Aorta (tissue), 5 donors: ENCODE measurements around the gene ATP2B1. TPM values are rescaled to one million over a fixed set of nuclear protein-coding genes. Genes with fewer than 3 reads are reported as not detected.

Experiments used
- ATAC-seq: fragments of 200-7000 bp; cut with Tn5 transposase; one replicate; pipeline ENCODE4 v1.9.1; 2022; ENCODE audit warnings: moderate library complexity; ENCODE audit not compliant: low FRiP score
- DNase-seq, 2 donors: peaks; one replicate each; pipeline ENCODE4 v3.0.0-alpha.2; 2020
- H3K27ac ChIP-seq, 2 donors: one replicate each; pipeline ENCODE4 v1.5.1; 2013; ENCODE audit warnings: low read length in 2 of 2, mild to moderate bottlenecking in 2 of 2, moderate library complexity in 2 of 2, control low read depth in 1 of 2, inconsistent platforms in 1 of 2, low read depth in 1 of 2
- H3K27me3 ChIP-seq, 2 donors: one replicate each; pipeline ENCODE4 v1.6.1; 2013; ENCODE audit warnings: control low read depth in 1 of 2, low read length in 1 of 2, mild to moderate bottlenecking in 1 of 2, moderate library complexity in 1 of 2; ENCODE audit not compliant: insufficient read depth in 2 of 2, control insufficient read depth in 1 of 2
- H3K36me3 ChIP-seq, 2 donors: one replicate each; pipeline ENCODE4 v1.6.1; 2013; ENCODE audit warnings: control low read depth in 1 of 2, low read length in 1 of 2, mild to moderate bottlenecking in 1 of 2; ENCODE audit not compliant: insufficient read depth in 2 of 2, control insufficient read depth in 1 of 2
- H3K4me1 ChIP-seq, 2 donors: one replicate each; pipeline ENCODE4 v1.6.1; 2013; ENCODE audit warnings: low read length in 2 of 2, control low read depth in 1 of 2, mild to moderate bottlenecking in 1 of 2, moderate library complexity in 1 of 2; ENCODE audit not compliant: insufficient read depth in 2 of 2, control insufficient read depth in 1 of 2
- H3K4me3 ChIP-seq, 2 donors: one replicate each; pipeline ENCODE4 v1.5.1; 2013; ENCODE audit warnings: low read length in 2 of 2, control low read depth in 1 of 2, mild to moderate bottlenecking in 1 of 2
- H3K9me3 ChIP-seq: one replicate; pipeline ENCODE4 v1.6.1; 2013; ENCODE audit warnings: mild to moderate bottlenecking, low read length; ENCODE audit not compliant: control insufficient read depth
- WGBS, 2 donors: extraction: QIAGEN DNeasy Blood & Tissue Kit; methylation state at CpG; one replicate each; pipeline ENCODE4 v1.1.7; 2013; 5-methylcytosine and 5-hydroxymethylcytosine counted together
- intact Hi-C, 2 donors: fragments of 100-400 bp; cut with DNase I; formaldehyde crosslinking; loops; one replicate each; pipeline versions ENCODE4 v1.14.2 to v1.15.0; 2022
- polyA plus RNA-seq, 2 donors: library from polyadenylated mRNA; stranded (reverse); fragments of 200-250 nt; gene quantifications; one replicate each; pipeline ENCODE4 v1.2.3, GENCODE V29; 2013
- total RNA-seq, 2 donors: library from RNA; stranded (reverse); fragmentation: NEBNext Ultra II Directional; extraction: Animal tissue kit (Norgen Biotek cat#: 25700); gene quantifications; one replicate each; pipeline ENCODE4 v1.2.1, GENCODE V29; 2021
- donor health status: healthy with polysubstance abuse.
- donor health status: Bipolar disorder and iron deficiency.
- donor health status: DM: no; HTN: no; CAD: no.
- donor health status: DM: no; HTN: no; CAD: no.
- donor health status: DM: yes; HTN: yes; CAD: no.

The ATP2B1 gene
- total and polyA plus RNA-seq, 4 donors: 5.7 to 44.8 (median 17.5) TPM

DNA sequence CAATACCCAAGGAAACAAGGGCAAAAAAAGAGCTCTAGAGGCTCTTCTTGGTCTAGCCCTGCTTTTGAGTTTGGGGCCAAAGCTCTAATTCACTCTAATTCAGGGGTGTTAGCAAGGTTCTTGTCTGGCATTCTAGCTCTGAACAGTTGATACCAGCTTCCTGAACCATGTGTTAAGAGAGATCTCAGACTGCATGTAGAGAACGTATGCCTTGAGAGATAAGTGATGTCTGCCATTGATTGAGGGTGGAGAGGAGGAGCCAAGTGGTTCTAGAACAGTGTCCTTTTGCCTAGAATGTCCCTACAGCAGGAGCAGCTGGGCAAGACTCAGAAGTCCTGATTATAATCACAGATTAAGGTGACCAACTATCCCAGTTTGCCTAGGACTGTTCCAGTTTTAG is 164.6 kb downstream of the ATP2B1 start:
- 79 to 100% methylated on average over 1 of the region's 1 CpG for WGBS, 2 donors
- no peak for ATAC-seq
- H3K27me3 ChIP-seq: no peaks in the 10 kb centered on the region
- no peaks in the 10 kb centered on the region for H3K9me3 ChIP-seq
- intact Hi-C loops: loop anchor here (5.0 to 10.0 kb wide), 3 partner anchors 161 to 561 kb away; partner anchors contain the start of gene ATP2B1 (in 1 of the 2)
- DNase-seq: no peak
- H3K4me1 ChIP-seq: peaks cover 0 to 2% of the 10 kb centered on the region in 2 donors
- H3K27ac ChIP-seq: no peak overlapping the region
- H3K36me3 ChIP-seq: no peaks in the 10 kb centered on the region
- no peak overlapping the region for H3K4me3 ChIP-seq

DNA sequence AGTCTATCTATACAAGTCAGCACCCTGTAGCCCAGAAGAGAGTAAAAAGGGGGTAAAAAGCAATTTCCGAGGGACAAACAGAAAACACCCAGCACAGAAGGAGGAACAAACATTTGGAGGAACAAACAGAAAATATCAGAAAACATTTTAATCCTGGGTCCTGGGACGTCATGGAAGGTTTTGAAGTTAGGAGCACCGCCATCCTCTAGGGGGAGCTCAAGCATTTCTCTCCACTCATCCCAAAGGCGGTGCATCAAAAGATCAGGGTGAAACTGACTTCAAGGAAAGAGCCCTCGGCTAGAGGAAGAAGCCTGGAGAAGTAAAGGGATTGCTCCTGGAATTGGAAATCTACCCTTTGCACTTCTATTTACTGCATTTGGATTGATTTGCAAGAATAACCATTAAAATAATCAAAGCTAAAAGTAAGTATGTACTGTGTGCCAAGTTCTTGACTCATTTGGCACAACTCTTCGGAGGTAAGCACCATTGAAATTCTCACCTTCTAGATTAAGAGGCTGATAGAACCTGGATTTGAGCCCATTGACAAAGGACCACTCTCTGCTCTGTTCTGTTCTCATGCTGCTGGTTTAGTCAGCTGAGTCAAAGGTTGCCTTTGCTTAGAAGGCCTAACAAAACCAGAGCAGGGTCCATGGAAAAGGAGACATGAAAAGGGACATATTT is 165.6 kb downstream of the ATP2B1 start:
- intact Hi-C loops: loop anchor here (5.0 to 10.0 kb wide), 3 partner anchors 162 to 562 kb away; partner anchors contain the start of gene ATP2B1 (in 1 of the 2)
- H3K36me3 ChIP-seq: no peaks in the 10 kb centered on the region

DNA sequence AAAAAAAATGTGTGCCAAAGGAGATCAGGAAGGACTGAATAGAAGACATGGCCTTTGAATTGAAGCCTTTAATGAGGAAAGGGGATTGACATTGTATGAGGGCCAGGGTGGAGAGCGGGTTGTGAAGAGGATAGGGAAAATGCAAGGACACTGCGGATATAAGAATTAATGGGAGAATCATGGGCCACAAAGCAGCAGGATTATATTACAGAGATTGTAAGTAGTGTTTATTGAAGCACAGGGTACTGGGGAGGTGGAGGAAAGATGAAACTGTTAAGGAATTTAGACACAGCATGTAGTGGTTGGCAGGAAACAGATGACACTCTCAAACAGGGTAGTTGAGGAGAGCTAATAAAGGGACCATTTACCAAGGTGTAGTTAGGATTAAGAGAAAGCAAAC is 166.4 kb downstream of the ATP2B1 start:
- H3K36me3 ChIP-seq: no peaks in the 10 kb centered on the region
- 93 to 95% methylated on average over 2 of the region's 2 CpGs for WGBS, 2 donors
- H3K9me3 ChIP-seq: no peaks in the 10 kb centered on the region
- no peak overlapping the region for H3K27ac ChIP-seq
- no peak overlapping the region for H3K4me3 ChIP-seq
- ATAC-seq (no peak), DNase-seq (no peak)
- no peaks in the 10 kb centered on the region for H3K27me3 ChIP-seq
- intact Hi-C loops: loop anchor here (5.0 to 10.0 kb wide), 3 partner anchors 163 to 563 kb away; partner anchors contain the start of gene ATP2B1 (in 1 of the 2)
- peaks cover 0 to 2% of the 10 kb centered on the region in 2 donors for H3K4me1 ChIP-seq

More for the DNA sequence above, 165.6 kb downstream of the ATP2B1 start:
- Histone ChIP-seq H3K4me3 (no peak overlapping the region), H3K4me1 (peaks cover 0 to 2% of the 10 kb centered on the region in 2 donors), H3K27ac (no peak overlapping the region), H3K27me3 (no peaks in the 10 kb centered on the region), H3K9me3 (no peaks in the 10 kb centered on the region)
- ATAC-seq (peak; percentile 78), DNase-seq (peak in 1 of 2 donors; percentile 62)
- 14 to 20% methylated on average over 6 of the region's 6 CpGs for WGBS, 2 donors

DNA sequence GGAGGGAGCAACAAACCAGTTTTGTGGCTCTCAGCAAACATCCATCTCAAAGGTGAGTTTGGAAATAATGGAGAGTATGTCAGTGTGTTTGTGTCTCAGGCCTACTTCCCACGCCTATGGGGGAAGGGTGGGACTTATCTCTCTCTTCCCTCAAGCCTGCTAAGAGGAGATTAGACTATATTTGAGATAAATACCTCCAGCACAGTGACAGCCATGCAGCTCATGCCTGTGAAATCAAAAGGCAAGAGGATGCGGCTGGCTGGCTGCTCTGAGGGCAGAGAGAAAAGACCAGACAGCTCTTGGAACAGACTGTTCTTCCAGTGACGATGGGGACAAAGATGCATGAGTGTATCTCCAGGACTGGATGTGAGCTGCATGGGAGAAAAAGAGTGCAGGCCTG is 168.1 kb downstream of the ATP2B1 start:
- WGBS, 2 donors: 78 to 89% methylated on average over 3 of the region's 3 CpGs
- no peak overlapping the region for H3K27ac ChIP-seq
- DNase-seq (no peak), ATAC-seq (no peak)
- H3K4me3 ChIP-seq: no peak overlapping the region
- intact Hi-C loops: loop anchor here (5.0 to 10.0 kb wide), 3 partner anchors 164 to 564 kb away; partner anchors contain the start of gene ATP2B1 (in 1 of the 2)
- peaks cover 0 to 2% of the 10 kb centered on the region in 2 donors for H3K4me1 ChIP-seq
- no peaks in the 10 kb centered on the region for H3K9me3 ChIP-seq
- no peaks in the 10 kb centered on the region for H3K27me3 ChIP-seq
- H3K36me3 ChIP-seq: no peaks in the 10 kb centered on the region

DNA sequence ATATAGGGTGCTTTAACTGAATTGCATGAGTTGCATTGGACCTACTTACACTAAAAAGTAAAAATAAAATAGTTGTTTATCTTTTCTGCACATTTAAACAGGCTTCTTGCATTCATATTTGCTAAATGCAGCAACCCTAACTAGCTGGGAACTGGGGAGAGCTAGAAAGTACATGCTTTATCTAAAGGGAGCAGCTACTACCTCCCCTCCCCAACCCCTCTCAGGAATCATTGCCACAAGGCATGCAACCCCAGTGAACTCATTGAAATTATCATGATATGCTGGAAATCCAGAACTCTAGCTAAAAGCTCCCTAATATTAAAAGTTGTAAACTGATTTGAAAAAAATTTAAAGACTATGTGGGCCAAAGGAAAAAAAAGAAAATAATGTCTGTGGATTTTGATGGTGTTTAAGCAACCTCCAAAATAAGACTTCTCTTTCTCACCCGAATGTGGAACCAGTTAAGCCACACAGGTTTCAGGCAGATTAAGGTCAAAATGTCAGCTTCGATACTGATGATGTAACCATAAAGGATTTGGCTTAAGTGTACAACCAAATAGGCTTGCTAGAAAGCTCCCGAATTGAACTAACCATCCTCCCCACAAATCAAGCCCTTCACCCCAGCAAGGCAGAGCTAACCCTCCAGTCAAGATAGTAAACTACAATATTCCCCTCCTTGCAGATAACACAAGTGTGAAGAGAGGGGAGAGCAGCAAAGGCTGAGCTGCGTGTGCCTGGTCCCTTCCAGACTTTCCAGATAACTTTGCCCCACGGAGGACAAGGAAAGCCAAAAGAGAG is 169.0 kb downstream of the ATP2B1 start:
- Histone ChIP-seq H3K4me1 (no peaks in the 10 kb centered on the region), H3K4me3 (no peak overlapping the region), H3K9me3 (no peaks in the 10 kb centered on the region), H3K36me3 (no peaks in the 10 kb centered on the region), H3K27ac (no peak overlapping the region), H3K27me3 (no peaks in the 10 kb centered on the region)
- 40 to 43% methylated on average over 5 of the region's 5 CpGs for WGBS, 2 donors
- ATAC-seq (no peak), DNase-seq (no peak)
- intact Hi-C loops: loop anchor here (5.0 to 10.0 kb wide), 3 partner anchors 165 to 565 kb away; partner anchors contain the start of gene ATP2B1 (in 1 of the 2)

DNA sequence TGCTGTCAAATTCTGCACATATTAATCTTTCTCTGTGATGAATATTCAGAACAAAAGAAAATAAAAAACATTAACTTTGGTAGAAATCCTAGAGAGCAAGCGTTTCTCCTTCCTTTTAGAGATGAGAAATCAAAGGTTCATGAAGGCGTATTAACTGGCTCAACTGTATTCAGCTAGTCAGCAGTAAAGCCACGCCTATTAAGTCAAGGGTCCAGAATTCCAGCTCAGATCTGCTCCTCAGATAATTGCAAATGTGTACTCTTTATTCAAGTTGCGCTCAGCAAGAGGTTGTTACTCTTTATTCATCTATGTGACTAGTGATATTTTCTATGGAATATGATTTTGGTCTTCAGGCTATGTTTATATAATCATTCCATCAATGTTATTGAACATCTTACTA is 169.7 kb downstream of the ATP2B1 start:
- Histone ChIP-seq H3K27ac (no peak overlapping the region), H3K4me3 (no peak overlapping the region), H3K36me3 (no peaks in the 10 kb centered on the region), H3K27me3 (no peaks in the 10 kb centered on the region), H3K4me1 (no peaks in the 10 kb centered on the region), H3K9me3 (no peaks in the 10 kb centered on the region)
- intact Hi-C loops: no loop called here
- ATAC-seq: no peak
- no peak for DNase-seq
- 70 to 85% methylated on average over 4 of the region's 4 CpGs for WGBS, 2 donors

Other genes with a start within 250 kb of the ATP2B1 start
- 1 to 10 TPM; 7.4 TPM for gene GALNT4, start 184.0 kb downstream of the ATP2B1 start, total RNA-seq
- 1 to 10 TPM; 2.8 to 4.4 TPM for gene GALNT4, start 184.0 kb downstream of the ATP2B1 start, polyA plus RNA-seq
- gene POC1B, start 182.8 kb downstream of the ATP2B1 start, total RNA-seq: 10 to 100 TPM; 21.2 to 21.9 TPM
- 10 to 100 TPM in 1 of 2 donors, 1 to 10 TPM in 1; 7.3 to 19.9 TPM for gene POC1B, start 182.8 kb downstream of the ATP2B1 start, polyA plus RNA-seq